B cell (primary cell): ENCODE results near the gene IRF1. TPM values are rescaled to one million over a fixed set of nuclear protein-coding genes. Genes with fewer than 3 reads are reported as not detected.
A peak's percentile ranks its signal among the peaks of the same experiment; 100 is the strongest.

ENCODE experiments used
- ATAC-seq: fragments of 200-7000 bp; cut with Tn5 transposase; one replicate; pipeline ENCODE4 v1.10.0; 2021; ENCODE audit warnings: low read depth, mild to moderate bottlenecking, moderate number of reproducible peaks, moderate library complexity
- CTCF ChIA-PET: fragments of 350-600 bp; sonication (Branson Sonifier 250); formaldehyde crosslinking; loops from one replicate; lab custom pipeline; 2021; ENCODE audit warnings: antibody characterized with exemption, inconsistent platforms; lab: Charles Lee
- POLR2A ChIA-PET: fragments of 350-600 bp; sonication (Branson Sonifier 250); formaldehyde crosslinking; loops from one replicate; lab custom pipeline; 2021; ENCODE audit warnings: antibody characterized with exemption; lab: Charles Lee
- DNase-seq: peaks from one replicate; pipeline ENCODE4 v3.0.0; 2013
- H2AFZ ChIP-seq: 2 replicates; pipeline ENCODE4 v1.6.1; 2012; ENCODE audit warnings: mild to moderate bottlenecking, low read depth, low read length; ENCODE audit not compliant: insufficient read depth, poor library complexity, severe bottlenecking
- H3K27ac ChIP-seq, 2 donors: 1 replicate in 1 of 2; 2 replicates in 1 of 2; pipeline ENCODE4 v1.5.1; 2012 to 2013; ENCODE audit warnings: low read length in 2 of 2, mild to moderate bottlenecking in 2 of 2, moderate library complexity in 1 of 2
- H3K27me3 ChIP-seq, 4 experiments: fragments of 200-600 bp in 1 of 4; sonication (generic) in 1 of 4; replicated peaks in 1 of 4; 1 replicate in 2 of 4; 2 replicates in 2 of 4; pipeline versions ENCODE4 v1.6.1 to v1.7.0; 2013 to 2016; ENCODE audit warnings: low read length in 3 of 4, mild to moderate bottlenecking in 2 of 4, mixed read lengths in 1 of 4, moderate library complexity in 1 of 4; ENCODE audit not compliant: insufficient read depth in 4 of 4, control insufficient read depth in 3 of 4; ENCODE audit errors: control extremely low read depth in 1 of 4
- H3K36me3 ChIP-seq, 2 experiments: replicated peaks in 1 of 2; 1 replicate in 1 of 2; 2 replicates in 1 of 2; pipeline versions ENCODE4 v1.6.1 to v1.7.1; 2013; ENCODE audit warnings: low read length in 1 of 2; ENCODE audit not compliant: insufficient read depth in 2 of 2, control insufficient read depth in 1 of 2; ENCODE audit errors: control extremely low read depth in 1 of 2, extremely low read depth in 1 of 2
- H3K4me1 ChIP-seq, 2 donors: fragments of 200-600 bp in 1 of 2; sonication (generic) in 1 of 2; 1 replicate in 1 of 2; 2 replicates in 1 of 2; pipeline versions ENCODE4 v1.5.1 to v1.6.1; 2013 to 2017; ENCODE audit warnings: low read length in 2 of 2; ENCODE audit not compliant: control insufficient read depth in 2 of 2, insufficient read depth in 2 of 2
- H3K4me2 ChIP-seq: replicated peaks from 2 replicates; pipeline ENCODE3; 2012; ENCODE audit warnings: mild to moderate bottlenecking, low read depth, low read length; ENCODE audit not compliant: poor library complexity, severe bottlenecking
- H3K4me3 ChIP-seq, 5 experiments: fragments of 200-600 bp in 1 of 5; sonication (generic) in 1 of 5; 1 replicate in 3 of 5; 2 replicates in 2 of 5; pipeline versions ENCODE4 v1.5.1 to v1.7.0; 2011 to 2016; ENCODE audit warnings: low read length in 4 of 5, mild to moderate bottlenecking in 4 of 5, low read depth in 2 of 5, control low read depth in 1 of 5, moderate library complexity in 1 of 5; ENCODE audit not compliant: insufficient read depth in 1 of 5; ENCODE audit errors: control extremely low read depth in 1 of 5, extremely low read depth in 1 of 5
- H3K79me2 ChIP-seq: fragments of 200-600 bp; sonication (generic); one replicate; pipeline ENCODE4 v1.6.0; 2016; ENCODE audit warnings: low read length; ENCODE audit not compliant: control insufficient read depth, insufficient read depth
- H3K9ac ChIP-seq: fragments of 200-600 bp; sonication (generic); 2 replicates; pipeline ENCODE4 v1.6.1; 2017; ENCODE audit warnings: mild to moderate bottlenecking, low read length, moderate library complexity
- H3K9me3 ChIP-seq, 3 donors: one replicate each; pipeline versions ENCODE4 v1.6.1 to v1.7.1; 2013; ENCODE audit warnings: low read length in 2 of 3; ENCODE audit not compliant: control insufficient read depth in 2 of 3, insufficient read depth in 1 of 3; ENCODE audit errors: control extremely low read depth in 1 of 3
- H4K20me1 ChIP-seq: 2 replicates; pipeline ENCODE4 v1.6.0; 2012; ENCODE audit warnings: mild to moderate bottlenecking, low read length; ENCODE audit not compliant: insufficient read depth, control insufficient read depth, poor library complexity, severe bottlenecking
- H3K27ac Mint-ChIP-seq: one replicate; pipeline ENCODE4 v1.8.0; 2021; ENCODE audit warnings: mixed read lengths
- H3K27me3 Mint-ChIP-seq: one replicate; pipeline ENCODE4 v1.8.0; 2021; ENCODE audit warnings: mixed read lengths
- H3K4me1 Mint-ChIP-seq: one replicate; pipeline ENCODE4 v1.8.0; 2021; ENCODE audit warnings: mixed read lengths
- H3K4me3 Mint-ChIP-seq: one replicate; pipeline ENCODE4 v1.8.0; 2021; ENCODE audit warnings: mixed read lengths
- H3K9me3 Mint-ChIP-seq: one replicate; pipeline ENCODE4 v1.8.0; 2022; ENCODE audit warnings: mixed read lengths; ENCODE audit not compliant: insufficient read depth
- EZH2 ChIP-seq: IDR thresholded peaks from 2 replicates; pipeline ENCODE4 v1.6.1; 2012; ENCODE audit warnings: borderline replicate concordance, low read depth, mild to moderate bottlenecking, moderate library complexity, low read length; ENCODE audit not compliant: insufficient read depth, poor library complexity, severe bottlenecking
- WGBS: methylation state at CpG from one replicate; pipeline ENCODE4 v1.1.5; 2013; ENCODE audit warnings: missing lambda C conversion rate; ENCODE audit not compliant: insufficient coverage; 5-methylcytosine and 5-hydroxymethylcytosine counted together
- intact Hi-C: fragments of 100-400 bp; cut with micrococcal nuclease; formaldehyde crosslinking; loops from one replicate; pipeline ENCODE4 v1.10.0; 2022
- polyA plus RNA-seq: library from polyadenylated mRNA; depleted of rRNA; stranded (reverse); fragments of >200 nt; gene quantifications from 2 replicates; pipeline ENCODE4 v1.2.3, GENCODE V29; 2012
- total RNA-seq, 2 donors: library from RNA; stranded (reverse); fragments of 120-200 nt in 1 of 2; gene quantifications; 1 replicate in 1 of 2; 2 replicates in 1 of 2; pipeline versions ENCODE4 v1.2.3 to v1.2.4, GENCODE V29; 2013 to 2022
- TF ChIP-seq, protein P1 (sequence below): fragments of 200-600 bp; IDR thresholded peaks from one replicate; pipeline ENCODE4 v1.8.0; 2022; ENCODE audit warnings: antibody characterized with exemption, mild to moderate bottlenecking

The IRF1 gene
- total and polyA plus RNA-seq, 2 donors (not counting 1 experiment from before 2014, with no cell fraction given): 173 to 306 TPM

DNA sequence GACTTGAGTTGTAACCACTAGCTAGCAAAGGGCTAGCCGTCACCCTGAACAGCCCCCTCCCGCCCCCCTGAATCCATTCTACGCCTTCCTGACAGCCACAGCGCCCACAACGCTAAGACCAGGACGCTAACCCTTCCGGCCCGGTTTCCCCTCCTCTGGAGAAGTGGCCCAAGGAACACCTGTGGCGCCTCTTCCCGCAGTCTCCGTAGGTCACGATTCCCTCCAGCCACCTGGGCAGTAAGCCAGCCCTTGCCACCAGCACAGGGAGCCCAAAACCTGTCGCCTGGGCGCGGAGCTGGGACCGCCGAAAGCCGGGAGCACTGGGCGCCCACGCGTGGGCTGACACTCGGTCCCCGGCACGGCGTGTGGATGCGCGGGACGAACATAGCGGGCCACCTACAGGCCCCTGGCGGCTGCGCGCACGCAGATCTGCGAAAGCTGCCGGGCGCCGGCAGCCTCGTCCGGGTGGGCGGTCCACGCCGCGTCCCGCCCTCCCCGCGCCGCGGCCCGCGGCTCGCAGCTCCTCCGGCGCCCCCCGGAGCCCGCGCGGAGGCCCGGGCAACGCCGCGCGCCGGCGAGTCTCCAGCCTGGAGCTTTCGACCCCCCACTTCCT lies 596 bp downstream of the IRF1 start:
- peak overlapping the region; percentile 96 for H3K27ac Mint-ChIP-seq
- Histone ChIP-seq H3K27ac (peak overlapping the region; percentile 96 to 99), H3K79me2 (peaks cover 86% of the 10 kb centered on the region), H3K27me3 (no peaks in the 10 kb centered on the region), H3K4me1 (peaks cover 71 to 81% of the 10 kb centered on the region in 2 donors), H3K9me3 (no peaks in the 10 kb centered on the region), H4K20me1 (peaks cover 51% of the 10 kb centered on the region), H3K36me3 (peaks cover 10 to 42% of the 10 kb centered on the region in 2 experiments), H3K4me3 (peak overlapping the region; percentile 73 to 99 (median 89)), H3K9ac (peak overlapping the region; percentile 91), H2AFZ (no peak overlapping the region), H3K4me2 (peak overlapping the region; percentile 89)
- peak overlapping the region; percentile 96 for H3K4me3 Mint-ChIP-seq
- ChIA-PET POLR2A (interaction anchor here (0.7 to 5.6 kb wide), 23 partner anchors 8 to 562 kb away, joined by 3 to 101 read pairs (median 5); partner anchors contain the start of genes AFF4, GDF9, HSPA4 and SLC22A5), CTCF (interaction anchor here (0.8 to 7.6 kb wide), 18 partner anchors 11 to 393 kb away, joined by 3 to 109 read pairs (median 25); partner anchors contain the start of gene RAD50)
- peaks cover 77% of the 10 kb centered on the region for H3K4me1 Mint-ChIP-seq
- intact Hi-C loops: loop anchor here (1.0 to 10.0 kb wide), 7 partner anchors 7 to 855 kb away; partner anchors contain the start of gene RAPGEF6
- ATAC-seq: peak; percentile 35
- no peaks in the 10 kb centered on the region for H3K9me3 Mint-ChIP-seq
- WGBS: under 1% methylated on average over 65 of the region's 65 CpGs
- H3K27me3 Mint-ChIP-seq: no peaks in the 10 kb centered on the region
- TF ChIP-seq EZH2: no peak
- TF ChIP-seq, protein P1, sequence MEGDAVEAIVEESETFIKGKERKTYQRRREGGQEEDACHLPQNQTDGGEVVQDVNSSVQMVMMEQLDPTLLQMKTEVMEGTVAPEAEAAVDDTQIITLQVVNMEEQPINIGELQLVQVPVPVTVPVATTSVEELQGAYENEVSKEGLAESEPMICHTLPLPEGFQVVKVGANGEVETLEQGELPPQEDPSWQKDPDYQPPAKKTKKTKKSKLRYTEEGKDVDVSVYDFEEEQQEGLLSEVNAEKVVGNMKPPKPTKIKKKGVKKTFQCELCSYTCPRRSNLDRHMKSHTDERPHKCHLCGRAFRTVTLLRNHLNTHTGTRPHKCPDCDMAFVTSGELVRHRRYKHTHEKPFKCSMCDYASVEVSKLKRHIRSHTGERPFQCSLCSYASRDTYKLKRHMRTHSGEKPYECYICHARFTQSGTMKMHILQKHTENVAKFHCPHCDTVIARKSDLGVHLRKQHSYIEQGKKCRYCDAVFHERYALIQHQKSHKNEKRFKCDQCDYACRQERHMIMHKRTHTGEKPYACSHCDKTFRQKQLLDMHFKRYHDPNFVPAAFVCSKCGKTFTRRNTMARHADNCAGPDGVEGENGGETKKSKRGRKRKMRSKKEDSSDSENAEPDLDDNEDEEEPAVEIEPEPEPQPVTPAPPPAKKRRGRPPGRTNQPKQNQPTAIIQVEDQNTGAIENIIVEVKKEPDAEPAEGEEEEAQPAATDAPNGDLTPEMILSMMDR: peak; percentile 14
- no peak for DNase-seq
